SK-N-MC (cell line): ENCODE data around the gene BMP8B.

ENCODE experiments used
- DNase-seq: peaks from one replicate; pipeline ENCODE4 v3.0.0-alpha.2; 2011; ENCODE audit warnings: low read depth, low spot score
- H3K27ac ChIP-seq: fragments of 200-600 bp; sonication (generic); 2 replicates; pipeline ENCODE4 v1.5.1; 2016; ENCODE audit warnings: mixed run types
- H3K36me3 ChIP-seq: fragments of 200-600 bp; sonication (generic); 2 replicates; pipeline ENCODE4 v1.6.1; 2017; ENCODE audit warnings: antibody characterized with exemption, low read length, mixed read lengths; ENCODE audit not compliant: insufficient read depth
- H3K4me3 ChIP-seq: fragments of 200-600 bp; sonication (generic); 2 replicates; pipeline ENCODE4 v1.5.1; 2016
- H3K9ac ChIP-seq: fragments of 200-600 bp; sonication (generic); 2 replicates; pipeline ENCODE4 v1.8.0; 2017; ENCODE audit warnings: mixed run types, mixed read lengths; ENCODE audit not compliant: insufficient read length
- H3K9me3 ChIP-seq: fragments of 200-600 bp; sonication (generic); 2 replicates; pipeline ENCODE4 v1.6.1; 2017; ENCODE audit warnings: low read depth, mild to moderate bottlenecking, antibody characterized with exemption, low read length, moderate library complexity, mixed read lengths
- EZH2 ChIP-seq: fragments of 200-600 bp; sonication (generic); IDR thresholded peaks from one replicate; pipeline ENCODE4 v1.6.1; 2017; ENCODE audit warnings: antibody characterized with exemption
- FOXP2 ChIP-seq: optimal IDR thresholded peaks from 2 replicates; pipeline ENCODE3; 2011; ENCODE audit warnings: mild to moderate bottlenecking, moderate library complexity; ENCODE audit not compliant: insufficient read depth; ENCODE audit errors: extremely low read length, control extremely low read depth
- POLR2AphosphoS5 ChIP-seq: IDR thresholded peaks from 2 replicates; pipeline ENCODE4 v1.6.1; 2012; ENCODE audit warnings: mild to moderate bottlenecking, low read depth, low read length, borderline replicate concordance

The BMP8B gene

DNA sequence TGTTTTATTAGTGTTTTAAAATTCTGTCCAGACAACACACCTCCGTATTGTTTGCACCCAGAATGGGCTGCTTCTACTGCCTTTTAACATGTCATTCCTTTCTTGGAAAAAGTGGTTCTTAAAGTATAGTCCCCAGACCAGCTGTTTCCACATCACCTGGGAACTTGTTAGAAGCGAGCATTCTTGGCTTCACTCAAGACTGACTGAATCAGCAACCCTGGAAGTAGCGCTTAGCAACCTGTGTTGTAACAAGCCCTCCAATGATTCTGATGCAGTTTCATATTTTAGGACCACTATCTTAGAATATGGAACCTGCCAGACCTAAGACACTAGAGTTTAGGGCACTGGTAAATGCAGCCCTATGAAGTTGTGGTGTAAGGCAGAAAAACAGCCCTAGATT, 55.9 kb downstream of the BMP8B start:
- TF ChIP-seq POLR2AphosphoS5 (no peak), FOXP2 (no peak), EZH2 (no peak)
- DNase-seq, result no peak
- no peak overlapping the region for H3K4me3 ChIP-seq
- no peaks in the 10 kb centered on the region for H3K9me3 ChIP-seq
- no peaks in the 10 kb centered on the region for H3K36me3 ChIP-seq
- no peak overlapping the region for H3K9ac ChIP-seq
- no peak overlapping the region for H3K27ac ChIP-seq

DNA sequence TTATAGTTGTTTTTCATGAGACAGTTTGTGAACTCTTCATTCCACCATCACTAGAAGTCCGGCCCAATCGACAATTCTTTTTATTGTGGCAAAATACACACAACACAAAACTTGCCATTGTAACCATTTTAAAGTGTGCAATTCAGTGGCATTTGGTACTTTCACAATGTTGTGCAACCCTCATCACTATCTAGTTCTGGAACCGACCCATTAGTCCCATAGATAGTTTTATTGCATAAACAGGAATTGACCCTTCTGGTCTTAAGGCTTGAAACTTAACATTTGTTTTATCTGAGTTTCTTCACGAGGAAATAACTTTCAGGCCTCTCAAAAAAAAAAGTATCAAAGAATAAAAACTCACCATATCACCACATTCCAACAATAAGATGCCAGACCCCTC, 58.8 kb downstream of the BMP8B start:
- TF ChIP-seq EZH2, result no peak
- TF ChIP-seq POLR2AphosphoS5, result no peak
- TF ChIP-seq FOXP2, result no peak
- DNase-seq, result no peak
- H3K9ac ChIP-seq, result no peak overlapping the region
- H3K36me3 ChIP-seq, result no peaks in the 10 kb centered on the region
- H3K4me3 ChIP-seq, result no peak overlapping the region
- no peaks in the 10 kb centered on the region for H3K9me3 ChIP-seq
- no peak overlapping the region for H3K27ac ChIP-seq

- DNase-seq, result no peak
- Histone ChIP-seq H3K9ac (no peak overlapping the region), H3K4me3 (no peak overlapping the region), H3K36me3 (no peaks in the 10 kb centered on the region), H3K27ac (no peak overlapping the region), H3K9me3 (no peaks in the 10 kb centered on the region)
- TF ChIP-seq POLR2AphosphoS5 (no peak), FOXP2 (no peak), EZH2 (no peak)
Observed at GRCh38 chr1:39729030-39729429, 59.6 kb downstream of the BMP8B start.

DNA sequence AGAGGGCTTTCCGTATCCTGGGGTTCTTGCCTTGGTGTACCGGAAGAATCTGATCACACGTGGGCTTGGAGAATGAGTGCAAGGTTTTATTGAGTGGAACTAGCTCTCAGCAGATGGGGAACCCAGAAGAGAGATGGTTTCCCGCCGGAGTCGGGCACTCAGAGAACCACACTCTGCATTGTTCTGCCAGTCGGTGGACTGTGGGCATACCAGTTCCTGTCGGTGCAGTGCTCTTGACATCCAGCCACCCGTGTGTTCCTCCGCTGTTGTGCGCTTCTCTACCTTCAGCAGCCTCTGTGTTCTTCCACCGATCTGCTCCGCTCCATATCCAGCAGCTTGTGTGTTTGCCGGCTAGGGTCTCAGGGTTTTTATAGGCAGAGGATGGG, 60.7 kb downstream of the BMP8B start:
- Histone ChIP-seq H3K36me3 (no peaks in the 10 kb centered on the region), H3K4me3 (no peak overlapping the region), H3K27ac (no peak overlapping the region), H3K9ac (no peak overlapping the region), H3K9me3 (no peaks in the 10 kb centered on the region)
- TF ChIP-seq POLR2AphosphoS5 (no peak), EZH2 (no peak), FOXP2 (no peak)
- DNase-seq, result no peak

DNA sequence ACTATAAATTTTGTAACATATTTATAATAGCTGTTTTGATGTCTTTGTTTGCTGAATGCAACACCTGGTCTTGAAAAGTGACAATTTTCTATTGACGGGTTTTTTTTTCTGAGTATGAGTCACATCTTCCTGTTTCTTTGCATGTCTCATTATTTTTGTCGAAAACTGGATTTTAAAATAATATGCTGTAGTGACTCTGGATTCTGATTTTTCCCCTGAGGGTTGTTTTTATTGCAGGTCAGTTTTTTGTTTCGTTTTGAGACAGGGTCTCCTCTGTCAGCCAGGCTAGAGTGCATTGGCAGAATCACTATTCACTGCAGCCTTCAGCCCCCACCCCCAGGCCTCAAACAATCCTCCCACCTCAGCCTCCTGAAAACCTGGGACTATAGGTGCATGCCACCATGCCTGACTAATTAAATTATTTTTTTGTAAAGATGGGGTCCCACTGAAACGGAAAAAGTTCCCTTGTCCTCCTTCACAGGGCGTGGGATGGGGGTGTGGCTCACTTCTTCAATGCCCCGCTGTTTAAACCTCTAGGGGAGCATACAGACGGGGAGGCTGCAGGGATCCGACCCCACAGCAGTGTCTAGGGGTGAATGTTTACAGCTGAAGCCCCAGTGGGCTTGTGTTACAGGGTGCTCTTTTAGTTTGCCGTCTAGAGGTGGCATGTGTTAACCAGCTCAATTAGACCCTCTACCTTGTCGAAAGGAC, 61.3 kb downstream of the BMP8B start:
- Histone ChIP-seq H3K36me3 (no peaks in the 10 kb centered on the region), H3K4me3 (no peak overlapping the region), H3K9ac (no peak overlapping the region), H3K27ac (no peak overlapping the region), H3K9me3 (no peaks in the 10 kb centered on the region)
- TF ChIP-seq POLR2AphosphoS5 (no peak), FOXP2 (no peak)
- no peak for DNase-seq

DNA sequence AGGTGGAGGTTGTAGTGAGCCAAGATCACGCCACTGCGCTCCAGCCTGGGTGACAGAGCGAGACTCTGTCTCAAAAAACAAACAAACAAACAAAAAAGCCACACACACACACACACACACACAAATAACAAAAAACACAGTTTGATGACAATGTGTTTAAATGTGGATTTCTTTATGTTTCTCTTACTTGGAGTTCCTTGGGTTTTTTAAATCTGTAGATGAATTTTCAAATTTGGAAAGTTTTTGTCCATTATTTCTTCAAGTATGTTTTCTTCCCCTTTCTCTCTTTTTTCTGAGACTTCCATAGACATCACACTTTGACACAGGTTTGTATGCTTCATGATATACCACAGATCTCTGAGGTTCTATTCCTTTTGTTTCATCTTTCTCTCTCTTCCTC, 62.1 kb downstream of the BMP8B start:
- Histone ChIP-seq H3K27ac (no peak overlapping the region), H3K9ac (no peak overlapping the region), H3K4me3 (no peak overlapping the region), H3K9me3 (no peaks in the 10 kb centered on the region), H3K36me3 (no peaks in the 10 kb centered on the region)
- DNase-seq, result no peak
- no peak for TF ChIP-seq EZH2
- TF ChIP-seq POLR2AphosphoS5, result no peak
- TF ChIP-seq FOXP2, result no peak

- no peak for DNase-seq
- TF ChIP-seq POLR2AphosphoS5, result no peak
- TF ChIP-seq EZH2, result no peak
- Histone ChIP-seq H3K9ac (no peak overlapping the region), H3K9me3 (no peaks in the 10 kb centered on the region), H3K27ac (no peak overlapping the region), H3K4me3 (no peak overlapping the region), H3K36me3 (no peaks in the 10 kb centered on the region)
Observed at GRCh38 chr1:39722495-39722894, 66.2 kb downstream of the BMP8B start.

DNA sequence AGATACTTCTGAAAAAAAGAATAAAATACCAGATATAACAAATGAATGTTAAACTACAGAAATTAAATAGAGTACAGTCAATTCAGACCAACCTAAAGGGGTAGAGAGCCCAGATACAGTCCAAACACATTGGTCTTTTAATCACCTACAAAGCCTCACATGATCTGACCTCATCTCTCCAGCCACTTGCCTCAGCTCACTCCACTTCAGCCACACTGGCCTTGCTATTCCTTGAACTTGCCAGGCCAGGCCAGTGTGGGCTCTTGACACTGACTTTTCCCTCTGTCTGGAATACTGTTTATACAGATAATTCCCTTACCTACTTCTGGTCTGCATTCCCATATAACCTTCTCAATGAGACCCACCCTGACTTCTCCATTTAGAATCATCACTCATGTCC, 67.0 kb downstream of the BMP8B start:
- DNase-seq, result no peak
- H3K9me3 ChIP-seq, result no peaks in the 10 kb centered on the region
- no peak overlapping the region for H3K4me3 ChIP-seq
- no peak overlapping the region for H3K9ac ChIP-seq
- H3K36me3 ChIP-seq, result no peaks in the 10 kb centered on the region
- TF ChIP-seq FOXP2 (no peak), POLR2AphosphoS5 (no peak), EZH2 (no peak)
- H3K27ac ChIP-seq, result no peak overlapping the region
